Measurements from ENCODE around the gene TMC5.

DNA sequence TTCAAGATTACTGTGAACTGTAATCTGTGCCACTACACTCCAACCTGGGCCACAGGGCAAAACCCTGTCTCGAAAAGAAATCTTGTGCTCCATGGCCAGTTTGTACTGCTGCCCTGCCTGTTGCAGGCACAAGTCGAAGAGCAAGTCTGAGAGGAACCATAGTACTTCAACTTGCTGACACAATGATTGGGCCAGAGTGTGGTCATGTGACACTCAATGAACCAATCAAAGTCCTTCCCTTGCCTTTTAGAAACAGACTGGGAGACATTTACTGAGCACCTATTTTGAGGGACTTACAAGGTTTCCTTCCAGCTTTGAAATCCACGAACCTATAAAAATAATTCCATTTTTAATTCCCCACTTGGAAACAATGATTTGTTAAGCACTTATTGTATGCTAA is 39.8 kb upstream of the TMC5 start:
- TF ChIP-seq, protein P1, sequence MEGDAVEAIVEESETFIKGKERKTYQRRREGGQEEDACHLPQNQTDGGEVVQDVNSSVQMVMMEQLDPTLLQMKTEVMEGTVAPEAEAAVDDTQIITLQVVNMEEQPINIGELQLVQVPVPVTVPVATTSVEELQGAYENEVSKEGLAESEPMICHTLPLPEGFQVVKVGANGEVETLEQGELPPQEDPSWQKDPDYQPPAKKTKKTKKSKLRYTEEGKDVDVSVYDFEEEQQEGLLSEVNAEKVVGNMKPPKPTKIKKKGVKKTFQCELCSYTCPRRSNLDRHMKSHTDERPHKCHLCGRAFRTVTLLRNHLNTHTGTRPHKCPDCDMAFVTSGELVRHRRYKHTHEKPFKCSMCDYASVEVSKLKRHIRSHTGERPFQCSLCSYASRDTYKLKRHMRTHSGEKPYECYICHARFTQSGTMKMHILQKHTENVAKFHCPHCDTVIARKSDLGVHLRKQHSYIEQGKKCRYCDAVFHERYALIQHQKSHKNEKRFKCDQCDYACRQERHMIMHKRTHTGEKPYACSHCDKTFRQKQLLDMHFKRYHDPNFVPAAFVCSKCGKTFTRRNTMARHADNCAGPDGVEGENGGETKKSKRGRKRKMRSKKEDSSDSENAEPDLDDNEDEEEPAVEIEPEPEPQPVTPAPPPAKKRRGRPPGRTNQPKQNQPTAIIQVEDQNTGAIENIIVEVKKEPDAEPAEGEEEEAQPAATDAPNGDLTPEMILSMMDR (IDR thresholded peaks at IDR 0.05), result no peak
- TF ChIP-seq EP300 (IDR thresholded peaks at IDR 0.05), result no peak
- no peak for TF ChIP-seq POLR2A (IDR thresholded peaks at IDR 0.05)
- TF ChIP-seq POLR2AphosphoS5 (IDR thresholded peaks at IDR 0.05), result no peak

Data from upper lobe of left lung (tissue), 4 donors.